GM13976 (cell line): ENCODE results near the gene SRD5A3.

ENCODE experiments used
- DNase-seq: peaks from one replicate; pipeline ENCODE4 v3.0.0; 2012; ENCODE audit warnings: low spot score
- in situ Hi-C: fragments of 300-500 bp; cut with MboI; formaldehyde crosslinking; loops from one replicate; pipeline ENCODE4 v1.12.0; 2022; ENCODE audit warnings: low sequenced_read_pairs, mixed read lengths, inconsistent platforms; ENCODE audit not compliant: unreplicated experiment
- TF ChIP-seq, protein P1 (sequence below): IDR thresholded peaks from 2 replicates; pipeline ENCODE4 v1.5.1; 2012; ENCODE audit warnings: borderline replicate concordance, mild to moderate bottlenecking; ENCODE audit not compliant: insufficient read depth; ENCODE audit errors: extremely low read depth, missing control alignments, control extremely low read depth

Gene SRD5A3

DNA sequence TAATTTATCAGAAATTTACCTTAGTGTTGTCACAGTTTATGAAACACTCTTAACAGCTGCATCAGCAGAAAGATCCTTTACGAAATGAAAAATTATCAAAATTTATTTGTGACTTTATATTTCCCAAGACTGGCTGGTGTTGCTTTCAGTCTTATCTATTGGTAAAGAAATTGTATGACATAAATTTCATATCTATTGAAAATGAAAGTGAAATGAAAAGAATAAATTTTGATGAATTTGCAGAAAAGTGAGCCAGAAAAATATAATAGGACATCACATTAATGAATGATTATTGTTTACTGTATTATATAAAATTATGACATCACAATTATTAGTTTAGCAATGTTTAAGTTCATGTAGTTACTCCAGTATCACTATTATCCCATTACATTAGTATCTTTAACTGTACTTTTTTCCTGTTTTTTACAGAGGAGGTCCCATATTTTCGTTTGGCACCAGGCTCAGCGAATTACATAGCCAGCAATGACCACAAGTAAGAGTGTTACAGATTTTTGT is 36.5 kb downstream of the SRD5A3 start:
- in situ Hi-C loops: no loop called here
- no peak for DNase-seq
- TF ChIP-seq, protein P1, sequence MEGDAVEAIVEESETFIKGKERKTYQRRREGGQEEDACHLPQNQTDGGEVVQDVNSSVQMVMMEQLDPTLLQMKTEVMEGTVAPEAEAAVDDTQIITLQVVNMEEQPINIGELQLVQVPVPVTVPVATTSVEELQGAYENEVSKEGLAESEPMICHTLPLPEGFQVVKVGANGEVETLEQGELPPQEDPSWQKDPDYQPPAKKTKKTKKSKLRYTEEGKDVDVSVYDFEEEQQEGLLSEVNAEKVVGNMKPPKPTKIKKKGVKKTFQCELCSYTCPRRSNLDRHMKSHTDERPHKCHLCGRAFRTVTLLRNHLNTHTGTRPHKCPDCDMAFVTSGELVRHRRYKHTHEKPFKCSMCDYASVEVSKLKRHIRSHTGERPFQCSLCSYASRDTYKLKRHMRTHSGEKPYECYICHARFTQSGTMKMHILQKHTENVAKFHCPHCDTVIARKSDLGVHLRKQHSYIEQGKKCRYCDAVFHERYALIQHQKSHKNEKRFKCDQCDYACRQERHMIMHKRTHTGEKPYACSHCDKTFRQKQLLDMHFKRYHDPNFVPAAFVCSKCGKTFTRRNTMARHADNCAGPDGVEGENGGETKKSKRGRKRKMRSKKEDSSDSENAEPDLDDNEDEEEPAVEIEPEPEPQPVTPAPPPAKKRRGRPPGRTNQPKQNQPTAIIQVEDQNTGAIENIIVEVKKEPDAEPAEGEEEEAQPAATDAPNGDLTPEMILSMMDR: no peak

DNA sequence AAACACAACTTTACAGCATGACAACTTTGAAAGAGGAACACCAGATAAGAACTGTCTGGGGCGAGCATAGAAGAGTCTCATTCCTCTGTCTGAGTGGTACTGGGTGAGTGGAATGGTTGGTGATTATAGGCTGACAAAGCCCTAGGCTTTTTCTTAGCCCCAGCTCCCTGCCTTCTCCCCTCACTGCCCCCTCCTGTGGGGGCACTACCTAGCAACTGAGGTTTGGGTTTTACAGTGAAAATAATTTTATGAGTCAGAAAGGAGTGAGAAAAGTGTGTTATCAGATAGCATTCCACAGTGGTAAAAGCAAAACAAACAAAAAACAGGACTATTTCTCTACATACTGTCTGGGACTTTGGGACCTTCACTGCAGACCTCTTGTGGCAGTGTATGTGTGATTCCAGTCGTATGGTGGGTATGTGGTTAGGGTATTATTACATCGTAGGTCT is 39.2 kb downstream of the SRD5A3 start:
- no peak for DNase-seq
- in situ Hi-C loops: no loop called here
- TF ChIP-seq, protein P1: no peak

DNA sequence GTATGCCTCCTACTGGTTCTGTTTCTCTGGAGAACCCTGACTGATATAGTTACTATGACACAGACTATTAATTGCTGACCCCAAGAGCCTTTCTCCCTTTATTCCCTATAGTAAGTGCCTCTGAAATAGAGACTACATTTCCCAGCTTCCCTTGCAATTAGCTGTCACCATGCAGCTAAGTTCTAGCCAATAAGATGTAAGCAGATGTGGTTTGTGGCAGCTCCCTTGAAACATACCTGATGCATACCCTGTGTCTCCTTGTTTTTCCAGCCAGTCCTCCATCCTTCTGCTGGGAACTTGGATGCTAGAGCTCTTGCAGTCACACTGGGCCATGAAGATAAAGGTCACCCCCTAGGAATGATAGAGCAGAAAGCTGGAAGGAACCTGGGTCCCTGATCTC is 40.0 kb downstream of the SRD5A3 start:
- in situ Hi-C loops: no loop called here
- DNase-seq: peak; percentile 34
- TF ChIP-seq, protein P1: no peak

DNA sequence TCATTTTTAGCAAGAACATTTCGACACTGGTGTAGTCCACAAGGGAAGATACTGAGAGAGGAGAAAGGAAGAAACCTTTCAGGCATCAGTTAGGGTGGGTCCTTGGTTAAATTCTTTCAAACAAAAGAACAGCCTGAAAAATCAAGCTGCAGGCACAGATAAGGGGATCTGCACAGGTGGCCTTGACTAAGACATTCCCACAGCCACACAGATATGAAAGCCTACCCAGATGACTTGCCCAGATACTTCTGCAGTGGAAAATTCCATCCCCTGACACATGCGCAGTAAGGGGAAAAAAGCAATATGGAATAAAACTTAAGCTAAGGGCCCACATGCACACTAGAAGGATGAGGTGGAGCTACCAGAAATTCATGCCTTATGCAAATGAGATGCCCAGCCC is 40.8 kb downstream of the SRD5A3 start:
- in situ Hi-C loops: no loop called here
- TF ChIP-seq, protein P1: no peak
- DNase-seq: no peak

DNA sequence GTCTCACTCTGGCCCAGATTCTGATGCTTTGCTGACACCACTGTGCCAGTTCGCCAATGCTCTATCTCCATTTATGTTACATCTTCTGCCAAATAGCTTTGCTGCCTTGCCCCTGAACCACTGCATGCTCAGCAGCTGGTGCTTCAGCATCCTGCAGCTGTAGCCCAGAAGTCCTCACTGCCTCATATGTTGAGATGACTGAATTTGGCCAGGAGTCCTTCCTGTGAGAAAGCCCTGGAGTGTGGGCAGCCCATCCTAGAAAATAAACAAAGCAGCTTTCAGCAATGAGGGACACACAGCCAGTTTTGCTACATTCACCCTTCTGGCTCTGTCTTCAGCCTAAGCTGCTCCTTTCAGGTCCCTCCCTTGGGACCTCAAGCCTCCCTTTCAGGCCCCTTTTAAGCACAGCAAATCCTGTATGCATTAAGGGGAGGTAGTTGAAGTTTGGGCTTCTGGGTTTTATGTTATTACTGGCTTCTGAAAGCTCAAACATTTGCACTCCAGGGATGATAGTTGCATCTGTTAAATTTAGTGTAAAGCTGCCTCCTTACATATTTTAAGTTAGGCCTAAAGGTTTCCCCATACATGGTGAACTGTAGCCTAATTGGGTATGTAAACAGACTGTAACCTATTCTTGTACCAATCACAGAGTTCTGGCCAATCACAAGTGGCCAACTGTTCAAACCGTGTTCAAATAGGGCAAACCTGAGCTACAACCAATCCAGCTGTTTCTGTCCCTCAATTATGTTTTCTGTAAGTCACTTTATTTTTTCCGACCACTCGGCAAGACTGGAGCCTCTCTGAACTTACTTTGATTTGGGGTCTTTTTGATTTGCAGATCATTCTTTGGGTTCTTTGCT is 47.6 kb downstream of the SRD5A3 start:
- no peak for DNase-seq
- TF ChIP-seq, protein P1: no peak
- in situ Hi-C loops: no loop called here

DNA sequence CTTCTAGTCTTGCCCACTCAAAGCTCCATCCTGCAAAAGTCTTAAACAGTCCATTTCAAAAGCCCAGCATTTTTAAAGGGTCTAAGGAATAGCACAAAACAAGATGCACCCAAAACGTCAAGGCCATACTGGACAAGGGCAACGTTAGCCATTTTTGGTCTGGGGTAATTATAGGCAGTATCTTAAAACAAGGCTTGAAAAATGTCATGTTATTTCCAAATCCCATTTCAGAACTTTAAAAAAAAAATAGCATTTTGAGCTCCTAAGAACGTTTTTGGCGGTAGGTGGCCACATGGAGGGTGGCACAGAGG is 49.1 kb downstream of the SRD5A3 start:
- TF ChIP-seq, protein P1: no peak
- no peak for DNase-seq
- in situ Hi-C loops: no loop called here
